ENCODE data around the gene PDLIM3. TPM values are rescaled to one million over a fixed set of nuclear protein-coding genes. Genes with fewer than 3 reads are reported as not detected.

Gene PDLIM3
- total RNA-seq, 1 donor from 2014 or later: 2.8 TPM

DNA sequence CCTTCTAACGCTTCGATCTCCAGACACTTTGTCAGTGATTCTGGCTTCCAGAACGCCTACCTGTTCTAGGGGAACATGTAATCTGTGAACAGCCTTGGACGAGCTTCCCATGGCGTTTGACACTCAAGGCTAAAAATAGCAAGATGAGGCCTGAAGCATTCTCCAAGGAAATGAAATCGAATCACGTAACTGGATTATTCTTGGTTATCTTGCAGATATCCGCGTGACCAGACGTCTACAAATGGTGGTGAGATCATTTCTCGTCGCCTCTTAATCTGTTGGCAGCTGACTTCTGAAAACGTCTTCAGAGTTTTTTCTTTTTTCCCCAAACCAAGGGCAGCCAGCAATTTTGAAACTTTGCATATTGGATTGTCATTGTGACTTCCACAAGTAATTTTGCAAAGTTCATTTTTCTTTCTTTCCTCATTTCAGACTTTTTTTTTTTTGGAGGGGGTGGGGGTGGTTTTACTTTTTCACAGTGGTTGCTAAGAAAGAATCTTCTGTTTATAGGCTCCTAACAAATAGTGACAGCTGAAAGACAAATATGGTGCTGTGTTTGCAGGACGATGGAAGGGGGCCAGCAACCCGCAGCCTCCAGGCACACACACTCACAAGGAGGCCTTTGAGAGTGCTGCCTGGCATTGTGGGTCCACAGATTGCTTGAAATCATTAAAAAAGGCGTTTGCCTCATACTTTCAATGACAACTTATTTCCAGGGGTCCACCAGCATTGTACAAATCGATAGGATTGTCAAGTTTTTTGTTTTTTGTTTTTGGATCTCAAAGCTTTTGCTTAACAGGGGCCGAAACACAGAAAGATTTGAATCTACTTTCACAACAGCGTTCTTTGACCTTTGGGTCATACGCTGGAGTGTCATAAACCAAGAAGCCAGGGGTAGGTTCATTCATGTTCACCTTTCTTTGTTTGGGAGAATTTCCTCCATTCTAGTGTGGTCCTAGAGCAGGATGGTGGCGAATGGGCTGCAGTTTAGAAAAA, 32.4 kb upstream of the PDLIM3 start:
- no peaks in the 10 kb centered on the region for H3K36me3 Mint-ChIP-seq (ENCODE audit: unreplicated experiment)
- no peak for DNase-seq (ENCODE audit: extremely low spot score, unreplicated experiment)
- TF ChIP-seq, protein P1, sequence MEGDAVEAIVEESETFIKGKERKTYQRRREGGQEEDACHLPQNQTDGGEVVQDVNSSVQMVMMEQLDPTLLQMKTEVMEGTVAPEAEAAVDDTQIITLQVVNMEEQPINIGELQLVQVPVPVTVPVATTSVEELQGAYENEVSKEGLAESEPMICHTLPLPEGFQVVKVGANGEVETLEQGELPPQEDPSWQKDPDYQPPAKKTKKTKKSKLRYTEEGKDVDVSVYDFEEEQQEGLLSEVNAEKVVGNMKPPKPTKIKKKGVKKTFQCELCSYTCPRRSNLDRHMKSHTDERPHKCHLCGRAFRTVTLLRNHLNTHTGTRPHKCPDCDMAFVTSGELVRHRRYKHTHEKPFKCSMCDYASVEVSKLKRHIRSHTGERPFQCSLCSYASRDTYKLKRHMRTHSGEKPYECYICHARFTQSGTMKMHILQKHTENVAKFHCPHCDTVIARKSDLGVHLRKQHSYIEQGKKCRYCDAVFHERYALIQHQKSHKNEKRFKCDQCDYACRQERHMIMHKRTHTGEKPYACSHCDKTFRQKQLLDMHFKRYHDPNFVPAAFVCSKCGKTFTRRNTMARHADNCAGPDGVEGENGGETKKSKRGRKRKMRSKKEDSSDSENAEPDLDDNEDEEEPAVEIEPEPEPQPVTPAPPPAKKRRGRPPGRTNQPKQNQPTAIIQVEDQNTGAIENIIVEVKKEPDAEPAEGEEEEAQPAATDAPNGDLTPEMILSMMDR (IDR thresholded peaks at IDR 0.05): no peak
- no peaks in the 10 kb centered on the region for H3K27me3 Mint-ChIP-seq (ENCODE audit: unreplicated experiment)
- H3K4me1 Mint-ChIP-seq (ENCODE audit: unreplicated experiment): peaks cover 26% of the 10 kb centered on the region
- H3K27ac Mint-ChIP-seq (ENCODE audit: unreplicated experiment): peak overlapping the region; percentile 94
- no peaks in the 10 kb centered on the region for H3K9me3 Mint-ChIP-seq (ENCODE audit: unreplicated experiment)
- H3K4me3 Mint-ChIP-seq (ENCODE audit: unreplicated experiment): peak overlapping the region; percentile 2

DNA sequence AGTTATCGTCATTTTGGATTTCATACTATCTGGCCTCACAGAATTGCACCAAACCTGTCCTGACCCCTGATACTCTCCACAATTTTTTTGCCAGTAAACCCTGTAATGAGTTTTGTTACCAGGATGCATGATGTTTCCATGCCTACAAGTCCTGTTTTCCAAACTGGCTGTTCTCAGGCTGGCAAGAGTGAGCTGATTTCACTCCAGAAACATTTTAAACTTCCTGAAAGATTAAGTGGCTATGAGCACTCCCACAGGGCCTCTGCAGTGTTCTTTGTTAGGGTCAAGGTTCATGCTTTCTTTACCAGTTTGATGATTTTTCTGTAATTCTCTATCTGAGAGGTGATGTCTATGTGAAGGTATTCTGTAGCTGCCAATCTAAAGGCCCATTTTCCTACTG, 31.7 kb upstream of the PDLIM3 start:
- no peaks in the 10 kb centered on the region for H3K9me3 Mint-ChIP-seq (ENCODE audit: unreplicated experiment)
- H3K4me1 Mint-ChIP-seq (ENCODE audit: unreplicated experiment): peaks cover 26% of the 10 kb centered on the region
- no peaks in the 10 kb centered on the region for H3K36me3 Mint-ChIP-seq (ENCODE audit: unreplicated experiment)
- DNase-seq (ENCODE audit: extremely low spot score, unreplicated experiment): no peak
- TF ChIP-seq, protein P1 (IDR thresholded peaks at IDR 0.05): no peak
- peak overlapping the region; percentile 94 for H3K27ac Mint-ChIP-seq (ENCODE audit: unreplicated experiment)
- no peaks in the 10 kb centered on the region for H3K27me3 Mint-ChIP-seq (ENCODE audit: unreplicated experiment)
- no peak overlapping the region for H3K4me3 Mint-ChIP-seq (ENCODE audit: unreplicated experiment)

DNA sequence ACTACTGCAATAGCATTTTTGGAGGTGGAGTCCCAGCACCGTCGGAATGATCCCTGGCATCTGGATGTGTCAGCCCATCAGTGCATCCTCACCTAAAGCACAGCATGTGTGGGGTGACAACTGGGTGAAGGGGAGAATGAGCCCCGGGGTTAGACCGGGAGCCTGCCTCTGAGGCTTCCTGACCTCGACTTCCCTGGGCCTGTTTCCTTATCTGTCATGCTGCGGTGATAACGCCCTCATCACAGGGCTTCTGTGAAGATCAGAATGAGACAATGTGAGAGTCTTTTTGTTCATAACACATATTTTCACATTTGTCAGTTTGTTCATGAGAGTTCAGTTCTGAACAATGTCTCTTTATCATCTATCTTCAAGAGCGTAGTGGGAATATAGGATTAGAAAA, 31.1 kb upstream of the PDLIM3 start:
- Mint-ChIP-seq H3K9me3 (ENCODE audit: unreplicated experiment) (no peaks in the 10 kb centered on the region), H3K27me3 (ENCODE audit: unreplicated experiment) (no peaks in the 10 kb centered on the region), H3K27ac (ENCODE audit: unreplicated experiment) (peak overlapping the region; percentile 94), H3K36me3 (ENCODE audit: unreplicated experiment) (no peaks in the 10 kb centered on the region), H3K4me1 (ENCODE audit: unreplicated experiment) (peaks cover 26% of the 10 kb centered on the region), H3K4me3 (ENCODE audit: unreplicated experiment) (no peak overlapping the region)
- TF ChIP-seq, protein P1 (IDR thresholded peaks at IDR 0.05): no peak
- no peak for DNase-seq (ENCODE audit: extremely low spot score, unreplicated experiment)

DNA sequence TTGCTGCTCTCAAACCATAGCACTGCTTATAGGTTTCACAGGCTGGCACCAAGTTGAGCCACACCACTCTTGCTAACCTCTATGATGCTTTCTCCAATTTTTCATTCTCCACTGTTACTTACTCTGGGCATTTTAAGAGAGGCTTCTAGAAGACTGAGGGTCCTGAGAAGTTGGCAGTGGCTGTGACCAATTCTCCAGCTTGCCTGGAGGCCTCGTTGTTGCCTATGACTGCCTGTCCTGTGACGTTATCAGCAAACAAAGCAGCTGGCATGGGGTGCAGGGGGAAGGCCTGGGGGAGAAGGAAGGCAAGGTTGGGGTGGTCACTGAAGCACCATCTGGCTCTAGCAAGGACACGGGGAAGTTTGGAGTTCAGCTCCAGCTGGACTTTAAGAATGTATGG, 30.4 kb upstream of the PDLIM3 start:
- Mint-ChIP-seq H3K4me1 (ENCODE audit: unreplicated experiment) (peaks cover 26% of the 10 kb centered on the region), H3K4me3 (ENCODE audit: unreplicated experiment) (no peak overlapping the region), H3K36me3 (ENCODE audit: unreplicated experiment) (no peaks in the 10 kb centered on the region), H3K27me3 (ENCODE audit: unreplicated experiment) (no peaks in the 10 kb centered on the region), H3K27ac (ENCODE audit: unreplicated experiment) (peak overlapping the region; percentile 94), H3K9me3 (ENCODE audit: unreplicated experiment) (no peaks in the 10 kb centered on the region)
- TF ChIP-seq, protein P1 (IDR thresholded peaks at IDR 0.05): no peak
- no peak for DNase-seq (ENCODE audit: extremely low spot score, unreplicated experiment)

DNA sequence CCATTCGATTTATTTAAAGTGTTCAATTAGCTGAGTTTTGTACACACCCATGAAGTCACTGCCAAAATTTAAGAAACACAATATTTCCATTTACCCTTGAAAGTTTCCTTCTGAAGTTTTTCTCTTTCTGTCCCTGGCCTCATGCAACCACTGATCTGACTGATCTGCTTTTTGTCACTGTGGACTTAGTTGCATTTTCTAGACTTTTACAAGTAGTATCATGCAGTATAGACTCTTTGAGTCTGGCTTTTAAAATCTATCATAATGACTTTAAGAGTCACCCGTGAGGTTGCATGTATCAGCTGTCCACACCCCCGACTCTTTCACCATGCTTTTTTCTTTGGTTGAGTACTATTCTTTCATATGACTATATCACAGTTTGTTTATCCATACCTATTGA, 29.0 kb upstream of the PDLIM3 start:
- no peak overlapping the region for H3K4me3 Mint-ChIP-seq (ENCODE audit: unreplicated experiment)
- no peaks in the 10 kb centered on the region for H3K36me3 Mint-ChIP-seq (ENCODE audit: unreplicated experiment)
- H3K9me3 Mint-ChIP-seq (ENCODE audit: unreplicated experiment): no peaks in the 10 kb centered on the region
- peaks cover 35% of the 10 kb centered on the region for H3K4me1 Mint-ChIP-seq (ENCODE audit: unreplicated experiment)
- no peak for DNase-seq (ENCODE audit: extremely low spot score, unreplicated experiment)
- TF ChIP-seq, protein P1 (IDR thresholded peaks at IDR 0.05): no peak
- no peak overlapping the region for H3K27ac Mint-ChIP-seq (ENCODE audit: unreplicated experiment)
- no peaks in the 10 kb centered on the region for H3K27me3 Mint-ChIP-seq (ENCODE audit: unreplicated experiment)
